GM23338 (cell line): ENCODE measurements around the gene FAM53A. TPM values are rescaled to one million over a fixed set of nuclear protein-coding genes. Genes with fewer than 3 reads are reported as not detected.

Source experiments
- CREB1 ChIP-seq: fragments of 250-450 bp; sonication (Bioruptor Pico); IDR thresholded peaks from 2 replicates; pipeline ENCODE4 v1.5.0; 2020; ENCODE audit warnings: low read depth, mild to moderate bottlenecking, moderate library complexity
- EZH2 ChIP-seq: fragments of 200-600 bp; sonication (generic); IDR thresholded peaks from one replicate; pipeline ENCODE4 v1.8.0; 2017; ENCODE audit warnings: antibody characterized with exemption, mild to moderate bottlenecking, low read depth; ENCODE audit not compliant: unreplicated experiment
- EZH2phosphoT487 ChIP-seq: fragments of 200-600 bp; sonication (generic); IDR thresholded peaks from one replicate; pipeline ENCODE4 v1.8.1; 2018; ENCODE audit warnings: antibody characterized with exemption; ENCODE audit not compliant: unreplicated experiment
- JUNB ChIP-seq: IDR thresholded peaks from one replicate; pipeline ENCODE4 v1.6.1; 2016; ENCODE audit warnings: antibody characterized with exemption; ENCODE audit not compliant: unreplicated experiment
- NANOG ChIP-seq: IDR thresholded peaks from 2 replicates; pipeline ENCODE4 v1.6.1; 2016; ENCODE audit warnings: antibody characterized with exemption, borderline replicate concordance
- POLR2AphosphoS5 ChIP-seq: IDR thresholded peaks from 2 replicates; pipeline ENCODE4 v1.6.1; 2016; ENCODE audit warnings: antibody characterized with exemption, low read depth
- STAT1 ChIP-seq: IDR thresholded peaks from one replicate; pipeline ENCODE4 v1.6.1; 2016; ENCODE audit warnings: antibody characterized with exemption; ENCODE audit not compliant: unreplicated experiment
- ZNF114 ChIP-seq: fragments of 250-450 bp; sonication (Bioruptor Pico); IDR thresholded peaks from 2 replicates; pipeline ENCODE4 v1.5.0; 2020; ENCODE audit warnings: mild to moderate bottlenecking, moderate library complexity
- ZNF331 ChIP-seq: fragments of 250-450 bp; sonication (Bioruptor Pico); IDR thresholded peaks from 2 replicates; pipeline ENCODE4 v1.5.0; 2020; ENCODE audit warnings: low read depth, mild to moderate bottlenecking, moderate library complexity
- polyA plus RNA-seq: library from polyadenylated mRNA; unstranded; fragments of >200 nt; fragmentation: Nextera tagmentation; extraction: Ambion mirVana; gene quantifications from 2 replicates; pipeline ENCODE4 v1.2.1, GENCODE V29; 2016
- total RNA-seq: library from RNA; depleted of rRNA; stranded (reverse); fragments of >200 nt; shearing (Covaris generic); gene quantifications from 2 replicates; pipeline ENCODE4 v1.2.3, GENCODE V29; 2014
- TF ChIP-seq, protein P1 (sequence below): fragments of 250-450 bp; sonication (Bioruptor Pico); IDR thresholded peaks from 2 replicates; pipeline ENCODE4 v1.5.0; 2020; ENCODE audit warnings: mild to moderate bottlenecking, moderate library complexity
- TF ChIP-seq, protein P2 (sequence below), 2 experiments: fragments of 200-600 bp in 1 of 2; sonication (generic) in 1 of 2; conservative IDR thresholded peaks; 2 replicates each; pipeline versions ENCODE4 v1.5.1 to v1.6.1; 2016 to 2017; ENCODE audit warnings: antibody characterized with exemption in 2 of 2, low read depth in 2 of 2, mild to moderate bottlenecking in 2 of 2, moderate library complexity in 1 of 2
- TF ChIP-seq, protein P3 (sequence below): IDR thresholded peaks from 2 replicates; pipeline ENCODE4 v1.6.1; 2016; ENCODE audit warnings: antibody characterized with exemption

FAM53A gene
- total and polyA plus RNA-seq, 2 experiments from 2014 or later, result 1.1 to 3.1 TPM

DNA sequence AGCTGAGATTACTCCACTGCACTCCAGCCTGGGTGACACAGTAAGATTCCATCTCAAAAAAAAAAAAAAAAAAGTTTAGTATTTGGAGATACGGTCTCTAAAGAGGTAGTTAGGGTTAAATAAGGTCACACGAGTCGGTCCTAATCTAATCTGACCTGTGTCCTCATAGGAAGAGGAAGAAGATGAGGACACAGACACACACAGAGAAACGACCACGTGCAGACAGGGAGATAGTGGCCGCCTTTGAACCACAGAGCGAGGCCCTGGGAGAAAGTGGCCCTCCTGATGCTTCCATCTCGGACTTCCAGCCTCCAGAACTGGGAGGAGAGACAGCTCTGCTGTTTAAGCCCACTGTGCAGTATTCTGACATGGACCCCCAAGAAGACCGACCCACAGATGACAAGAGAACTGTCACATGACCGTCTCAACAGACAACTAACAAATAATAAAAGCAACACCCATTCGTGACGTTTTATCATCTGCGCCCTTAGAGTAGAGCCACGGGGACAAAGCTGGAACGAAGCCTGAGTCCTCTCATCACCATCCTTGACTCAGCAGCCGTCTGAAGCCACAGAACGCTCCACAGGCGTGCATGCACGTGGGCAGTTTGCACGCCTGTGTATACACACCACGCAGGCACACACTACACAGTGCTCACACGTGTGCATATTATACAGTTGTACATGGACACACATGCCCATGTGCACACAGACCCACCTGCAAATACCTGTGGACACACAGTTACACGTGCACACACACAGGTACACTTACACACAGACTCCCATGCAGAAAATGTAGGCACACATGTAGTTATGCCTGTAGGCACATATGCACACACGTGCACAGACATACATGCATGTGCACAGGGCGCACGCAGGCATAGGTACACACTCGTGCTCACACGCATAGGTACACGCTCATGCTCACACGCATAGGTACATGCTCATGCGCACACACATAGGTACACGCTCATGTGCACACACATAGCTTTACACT is 51.7 kb downstream of the FAM53A start (continued):
- TF ChIP-seq, protein P1, sequence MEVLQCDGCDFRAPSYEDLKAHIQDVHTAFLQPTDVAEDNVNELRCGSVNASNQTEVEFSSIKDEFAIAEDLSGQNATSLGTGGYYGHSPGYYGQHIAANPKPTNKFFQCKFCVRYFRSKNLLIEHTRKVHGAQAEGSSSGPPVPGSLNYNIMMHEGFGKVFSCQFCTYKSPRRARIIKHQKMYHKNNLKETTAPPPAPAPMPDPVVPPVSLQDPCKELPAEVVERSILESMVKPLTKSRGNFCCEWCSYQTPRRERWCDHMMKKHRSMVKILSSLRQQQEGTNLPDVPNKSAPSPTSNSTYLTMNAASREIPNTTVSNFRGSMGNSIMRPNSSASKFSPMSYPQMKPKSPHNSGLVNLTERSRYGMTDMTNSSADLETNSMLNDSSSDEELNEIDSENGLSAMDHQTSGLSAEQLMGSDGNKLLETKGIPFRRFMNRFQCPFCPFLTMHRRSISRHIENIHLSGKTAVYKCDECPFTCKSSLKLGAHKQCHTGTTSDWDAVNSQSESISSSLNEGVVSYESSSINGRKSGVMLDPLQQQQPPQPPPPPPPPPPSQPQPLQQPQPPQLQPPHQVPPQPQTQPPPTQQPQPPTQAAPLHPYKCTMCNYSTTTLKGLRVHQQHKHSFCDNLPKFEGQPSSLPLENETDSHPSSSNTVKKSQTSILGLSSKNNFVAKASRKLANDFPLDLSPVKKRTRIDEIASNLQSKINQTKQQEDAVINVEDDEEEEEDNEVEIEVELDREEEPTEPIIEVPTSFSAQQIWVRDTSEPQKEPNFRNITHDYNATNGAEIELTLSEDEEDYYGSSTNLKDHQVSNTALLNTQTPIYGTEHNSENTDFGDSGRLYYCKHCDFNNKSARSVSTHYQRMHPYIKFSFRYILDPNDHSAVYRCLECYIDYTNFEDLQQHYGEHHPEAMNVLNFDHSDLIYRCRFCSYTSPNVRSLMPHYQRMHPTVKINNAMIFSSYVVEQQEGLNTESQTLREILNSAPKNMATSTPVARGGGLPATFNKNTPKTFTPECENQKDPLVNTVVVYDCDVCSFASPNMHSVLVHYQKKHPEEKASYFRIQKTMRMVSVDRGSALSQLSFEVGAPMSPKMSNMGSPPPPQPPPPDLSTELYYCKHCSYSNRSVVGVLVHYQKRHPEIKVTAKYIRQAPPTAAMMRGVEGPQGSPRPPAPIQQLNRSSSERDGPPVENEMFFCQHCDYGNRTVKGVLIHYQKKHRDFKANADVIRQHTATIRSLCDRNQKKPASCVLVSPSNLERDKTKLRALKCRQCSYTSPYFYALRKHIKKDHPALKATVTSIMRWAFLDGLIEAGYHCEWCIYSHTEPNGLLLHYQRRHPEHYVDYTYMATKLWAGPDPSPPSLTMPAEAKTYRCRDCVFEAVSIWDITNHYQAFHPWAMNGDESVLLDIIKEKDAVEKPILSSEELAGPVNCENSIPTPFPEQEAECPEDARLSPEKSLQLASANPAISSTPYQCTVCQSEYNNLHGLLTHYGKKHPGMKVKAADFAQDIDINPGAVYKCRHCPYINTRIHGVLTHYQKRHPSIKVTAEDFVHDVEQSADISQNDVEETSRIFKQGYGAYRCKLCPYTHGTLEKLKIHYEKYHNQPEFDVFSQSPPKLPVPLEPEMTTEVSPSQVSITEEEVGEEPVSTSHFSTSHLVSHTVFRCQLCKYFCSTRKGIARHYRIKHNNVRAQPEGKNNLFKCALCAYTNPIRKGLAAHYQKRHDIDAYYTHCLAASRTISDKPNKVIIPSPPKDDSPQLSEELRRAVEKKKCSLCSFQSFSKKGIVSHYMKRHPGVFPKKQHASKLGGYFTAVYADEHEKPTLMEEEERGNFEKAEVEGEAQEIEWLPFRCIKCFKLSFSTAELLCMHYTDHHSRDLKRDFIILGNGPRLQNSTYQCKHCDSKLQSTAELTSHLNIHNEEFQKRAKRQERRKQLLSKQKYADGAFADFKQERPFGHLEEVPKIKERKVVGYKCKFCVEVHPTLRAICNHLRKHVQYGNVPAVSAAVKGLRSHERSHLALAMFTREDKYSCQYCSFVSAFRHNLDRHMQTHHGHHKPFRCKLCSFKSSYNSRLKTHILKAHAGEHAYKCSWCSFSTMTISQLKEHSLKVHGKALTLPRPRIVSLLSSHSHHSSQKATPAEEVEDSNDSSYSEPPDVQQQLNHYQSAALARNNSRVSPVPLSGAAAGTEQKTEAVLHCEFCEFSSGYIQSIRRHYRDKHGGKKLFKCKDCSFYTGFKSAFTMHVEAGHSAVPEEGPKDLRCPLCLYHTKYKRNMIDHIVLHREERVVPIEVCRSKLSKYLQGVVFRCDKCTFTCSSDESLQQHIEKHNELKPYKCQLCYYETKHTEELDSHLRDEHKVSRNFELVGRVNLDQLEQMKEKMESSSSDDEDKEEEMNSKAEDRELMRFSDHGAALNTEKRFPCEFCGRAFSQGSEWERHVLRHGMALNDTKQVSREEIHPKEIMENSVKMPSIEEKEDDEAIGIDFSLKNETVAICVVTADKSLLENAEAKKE (CRISPR knock-in tag), result no peak
- TF ChIP-seq POLR2AphosphoS5 (no peak), CREB1 (CRISPR knock-in tag) (no peak), STAT1 (no peak), JUNB (no peak), NANOG (no peak), EZH2phosphoT487 (no peak), ZNF114 (CRISPR knock-in tag) (no peak), EZH2 (no peak), ZNF331 (no peak)
- TF ChIP-seq, protein P2, sequence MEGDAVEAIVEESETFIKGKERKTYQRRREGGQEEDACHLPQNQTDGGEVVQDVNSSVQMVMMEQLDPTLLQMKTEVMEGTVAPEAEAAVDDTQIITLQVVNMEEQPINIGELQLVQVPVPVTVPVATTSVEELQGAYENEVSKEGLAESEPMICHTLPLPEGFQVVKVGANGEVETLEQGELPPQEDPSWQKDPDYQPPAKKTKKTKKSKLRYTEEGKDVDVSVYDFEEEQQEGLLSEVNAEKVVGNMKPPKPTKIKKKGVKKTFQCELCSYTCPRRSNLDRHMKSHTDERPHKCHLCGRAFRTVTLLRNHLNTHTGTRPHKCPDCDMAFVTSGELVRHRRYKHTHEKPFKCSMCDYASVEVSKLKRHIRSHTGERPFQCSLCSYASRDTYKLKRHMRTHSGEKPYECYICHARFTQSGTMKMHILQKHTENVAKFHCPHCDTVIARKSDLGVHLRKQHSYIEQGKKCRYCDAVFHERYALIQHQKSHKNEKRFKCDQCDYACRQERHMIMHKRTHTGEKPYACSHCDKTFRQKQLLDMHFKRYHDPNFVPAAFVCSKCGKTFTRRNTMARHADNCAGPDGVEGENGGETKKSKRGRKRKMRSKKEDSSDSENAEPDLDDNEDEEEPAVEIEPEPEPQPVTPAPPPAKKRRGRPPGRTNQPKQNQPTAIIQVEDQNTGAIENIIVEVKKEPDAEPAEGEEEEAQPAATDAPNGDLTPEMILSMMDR (conservative IDR thresholded peaks at IDR 0.05; ENCODE audit: low read depth in 2 of 2), result no peak
- TF ChIP-seq, protein P3, sequence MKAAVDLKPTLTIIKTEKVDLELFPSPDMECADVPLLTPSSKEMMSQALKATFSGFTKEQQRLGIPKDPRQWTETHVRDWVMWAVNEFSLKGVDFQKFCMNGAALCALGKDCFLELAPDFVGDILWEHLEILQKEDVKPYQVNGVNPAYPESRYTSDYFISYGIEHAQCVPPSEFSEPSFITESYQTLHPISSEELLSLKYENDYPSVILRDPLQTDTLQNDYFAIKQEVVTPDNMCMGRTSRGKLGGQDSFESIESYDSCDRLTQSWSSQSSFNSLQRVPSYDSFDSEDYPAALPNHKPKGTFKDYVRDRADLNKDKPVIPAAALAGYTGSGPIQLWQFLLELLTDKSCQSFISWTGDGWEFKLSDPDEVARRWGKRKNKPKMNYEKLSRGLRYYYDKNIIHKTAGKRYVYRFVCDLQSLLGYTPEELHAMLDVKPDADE, result no peak
